HG03460 (cell line): ENCODE measurements around the gene CEACAM20.
"Not testable (repeated sequence)": the region's sequence is repeated elsewhere in the genome, so short reads cannot be mapped to it uniquely, and the experiment has no call there.

Source experiments
- ATAC-seq: cut with Tn5 transposase; IDR thresholded peaks from one replicate; pipeline ENCODE4 v1.9.1; 2021; ENCODE audit not compliant: unreplicated experiment

CEACAM20 gene

GRCh38 chr19:44496711-44497110, 32.8 kb downstream of the CEACAM20 start:
- ATAC-seq, result no peak

- no peak for ATAC-seq
Observed at GRCh38 chr19:44476559-44477408, 52.7 kb downstream of the CEACAM20 start.

- ATAC-seq, result not testable (repeated sequence)
Observed at GRCh38 chr19:44468730-44469129, 60.7 kb downstream of the CEACAM20 start.

- not testable (repeated sequence) for ATAC-seq
Observed at GRCh38 chr19:44462600-44463286, 66.7 kb downstream of the CEACAM20 start.
